ENCODE results near the gene TBX15.

The TBX15 gene

GRCh38 chr1:118985640-118986554, 2.2 kb downstream of the TBX15 start:
- H3K27ac ChIP-seq: no peak overlapping the region
- TF ChIP-seq CTCF (IDR thresholded peaks at IDR 0.05): no peak
- H3K4me3 ChIP-seq: peak overlapping the region; percentile 73
- DNase-seq (ENCODE audit: low spot score): no peak

- DNase-seq (ENCODE audit: low spot score): no peak
- TF ChIP-seq CTCF (IDR thresholded peaks at IDR 0.05): no peak
- H3K27ac ChIP-seq: no peak overlapping the region
- peak overlapping the region; percentile 73 for H3K4me3 ChIP-seq
These were observed 3.2 kb downstream of the TBX15 start for GRCh38 chr1:118984722-118985639.

- Histone ChIP-seq H3K27ac (no peak overlapping the region), H3K4me3 (peak overlapping the region; percentile 73)
- no peak for DNase-seq (ENCODE audit: low spot score)
- TF ChIP-seq CTCF (IDR thresholded peaks at IDR 0.05): no peak
These were observed 3.9 kb downstream of the TBX15 start for GRCh38 chr1:118984086-118984721.

GRCh38 chr1:118983558-118984041, 4.5 kb downstream of the TBX15 start:
- no peak for TF ChIP-seq CTCF (IDR thresholded peaks at IDR 0.05)
- Histone ChIP-seq H3K4me3 (no peak overlapping the region), H3K27ac (no peak overlapping the region)
- DNase-seq (ENCODE audit: low spot score): no peak

GRCh38 chr1:118982821-118983557, 5.2 kb downstream of the TBX15 start:
- Histone ChIP-seq H3K4me3 (no peak overlapping the region), H3K27ac (no peak overlapping the region)
- no peak for DNase-seq (ENCODE audit: low spot score)
- no peak for TF ChIP-seq CTCF (IDR thresholded peaks at IDR 0.05)

- H3K27ac ChIP-seq: no peak overlapping the region
- no peak for TF ChIP-seq CTCF (IDR thresholded peaks at IDR 0.05)
- H3K4me3 ChIP-seq: no peak overlapping the region
- DNase-seq (ENCODE audit: low spot score): no peak
These were observed 5.9 kb downstream of the TBX15 start for GRCh38 chr1:118982266-118982665.

Data from coronary artery (tissue), 2 donors.